ENCODE results near the gene TPK1. TPM values are rescaled to one million over a fixed set of nuclear protein-coding genes. Genes with fewer than 3 reads are reported as not detected.

TPK1 gene
- total and polyA plus RNA-seq, 2 of the 13 experiments (the other 11 are each of a cell fraction or from before 2014, with no cell fraction given): 1.0 to 1.2 TPM

DNA sequence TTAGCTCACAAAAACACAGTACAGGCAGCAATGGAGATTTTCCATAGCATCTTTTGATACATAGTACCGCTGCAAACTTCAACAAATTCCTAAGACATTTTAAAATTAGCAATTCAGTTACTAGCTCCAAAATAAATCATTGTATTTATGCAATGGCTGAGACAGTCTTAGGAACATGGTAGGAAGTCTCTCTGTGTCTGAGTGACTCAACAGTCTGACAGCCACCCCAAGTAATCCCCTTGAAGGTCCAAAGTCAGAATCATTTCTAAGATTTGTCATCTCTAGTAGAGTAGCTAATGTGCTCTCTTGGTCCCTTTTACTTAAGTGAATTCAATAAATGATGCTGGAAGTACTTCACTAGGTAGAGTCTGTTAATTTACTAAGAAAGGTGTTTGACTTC, 338.6 kb downstream of the TPK1 start:
- Histone ChIP-seq H4K20me1 (ENCODE audit: insufficient read depth, low read length) (no peaks in the 10 kb centered on the region), H3K4me1 (ENCODE audit: insufficient read depth, low read length) (no peaks in the 10 kb centered on the region), H3K9ac (ENCODE audit: insufficient read depth, low read depth, low read length) (no peak overlapping the region), H3K27ac (ENCODE audit: extremely low read length, insufficient read depth, low read length) (no peak overlapping the region), H3K9me3 (ENCODE audit: low read length) (no peaks in the 10 kb centered on the region), H3K36me3 (replicated peaks in 1 of 2; ENCODE audit: control insufficient read depth in 1 of 2, insufficient read depth in 2 of 2, low read length in 2 of 2) (no peaks in the 10 kb centered on the region), H2AFZ (ENCODE audit: low read length) (no peak overlapping the region), H3K79me2 (ENCODE audit: insufficient read depth, low read length) (no peaks in the 10 kb centered on the region), H3K27me3 (ENCODE audit: control insufficient read depth in 1 of 2, insufficient read depth in 2 of 2, low read length in 2 of 2) (no peaks in the 10 kb centered on the region), H3K4me3 (replicated peaks in 1 of 3; ENCODE audit: insufficient read depth in 1 of 3, low read depth in 2 of 3, low read length in 3 of 3) (no peak overlapping the region), H3K4me2 (ENCODE audit: low read depth, low read length) (no peak overlapping the region)
- intact Hi-C loops (cut with micrococcal nuclease; ENCODE audit: unreplicated experiment): no loop called here
- in situ Hi-C loops (cut with HindIII; ENCODE audit: extremely low pct_ligation_motif_present, low pct_unique_long_range_greater_than_20kb): no loop called here
- TF ChIP-seq PAF1 (CRISPR knock-in tag; IDR thresholded peaks at IDR 0.05): no peak
- TF ChIP-seq U2AF1 (optimal IDR thresholded peaks at IDR 0.05; ENCODE audit: low read depth, low read length): no peak
- no peak for TF ChIP-seq ZSCAN21 (CRISPR knock-in tag; IDR thresholded peaks at IDR 0.05; ENCODE audit: borderline replicate concordance)
- TF ChIP-seq, protein P1, sequence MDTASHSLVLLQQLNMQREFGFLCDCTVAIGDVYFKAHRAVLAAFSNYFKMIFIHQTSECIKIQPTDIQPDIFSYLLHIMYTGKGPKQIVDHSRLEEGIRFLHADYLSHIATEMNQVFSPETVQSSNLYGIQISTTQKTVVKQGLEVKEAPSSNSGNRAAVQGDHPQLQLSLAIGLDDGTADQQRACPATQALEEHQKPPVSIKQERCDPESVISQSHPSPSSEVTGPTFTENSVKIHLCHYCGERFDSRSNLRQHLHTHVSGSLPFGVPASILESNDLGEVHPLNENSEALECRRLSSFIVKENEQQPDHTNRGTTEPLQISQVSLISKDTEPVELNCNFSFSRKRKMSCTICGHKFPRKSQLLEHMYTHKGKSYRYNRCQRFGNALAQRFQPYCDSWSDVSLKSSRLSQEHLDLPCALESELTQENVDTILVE (CRISPR knock-in tag; IDR thresholded peaks at IDR 0.05): no peak
- no peak for TF ChIP-seq SOX13 (IDR thresholded peaks at IDR 0.05)
- TF ChIP-seq SOX13 (CRISPR knock-in tag; conservative IDR thresholded peaks at IDR 0.05 in 1 of 2, IDR thresholded peaks at IDR 0.05 in 1 of 2): no peak
- TF ChIP-seq NR2F2 (IDR thresholded peaks at IDR 0.05; ENCODE audit: borderline replicate concordance, low read depth): no peak
- no peak for TF ChIP-seq HHEX (CRISPR knock-in tag; IDR thresholded peaks at IDR 0.05)
- TF ChIP-seq ZNF510 (CRISPR knock-in tag; IDR thresholded peaks at IDR 0.05; ENCODE audit: low read depth): no peak
- TF ChIP-seq TGIF2 (CRISPR knock-in tag; IDR thresholded peaks at IDR 0.05): no peak
- no peak for TF ChIP-seq ZNF329 (CRISPR knock-in tag; IDR thresholded peaks at IDR 0.05; ENCODE audit: low read depth)
- ATAC-seq: no peak
- DNase-seq (ENCODE audit: low spot score): no peak
- no peak for FAIRE-seq
- 0% methylated on average over 1 of the region's 1 CpG for WGBS (ENCODE audit: low lambda C conversion rate)
- ChIA-PET POLR2A (no interaction called here), CTCF (ENCODE audit: low intra/inter-chr PET ratio, low total read pairs) (no interaction called here)
- no TSS peak for BruUV-seq (replicated peaks)

Data from HepG2 (cell line).